Uterus (tissue), 4 donors: ENCODE data around the gene PDE5A. TPM values are rescaled to one million over a fixed set of nuclear protein-coding genes. Genes with fewer than 3 reads are reported as not detected.

ENCODE experiments used
- DNase-seq, 2 donors: peaks; one replicate each; pipeline ENCODE4 v3.0.0-alpha.2; 2019 to 2020
- H3K27ac ChIP-seq, 2 donors: fragments of 200-600 bp; sonication (generic); 1 replicate in 1 of 2; 2 replicates in 1 of 2; pipeline ENCODE4 v1.5.1; 2016 to 2018
- H3K27me3 ChIP-seq, 2 donors: fragments of 200-600 bp; sonication (generic); one replicate each; pipeline ENCODE4 v1.5.1; 2018 to 2019; ENCODE audit warnings: control low read depth in 1 of 2
- H3K36me3 ChIP-seq, 2 donors: fragments of 200-600 bp; sonication (generic); one replicate each; pipeline ENCODE4 v1.5.1; 2019; ENCODE audit warnings: control low read depth in 1 of 2
- H3K4me1 ChIP-seq, 2 donors: fragments of 200-600 bp; sonication (generic); one replicate each; pipeline ENCODE4 v1.5.1; 2018 to 2019; ENCODE audit warnings: control low read depth in 1 of 2
- H3K4me3 ChIP-seq, 2 donors: fragments of 200-600 bp; sonication (generic); 1 replicate in 1 of 2; 2 replicates in 1 of 2; pipeline ENCODE4 v1.5.1; 2018 to 2019; ENCODE audit warnings: mild to moderate bottlenecking in 1 of 2
- H3K9me3 ChIP-seq, 2 donors: fragments of 200-600 bp; sonication (generic); one replicate each; pipeline ENCODE4 v1.5.1; 2019; ENCODE audit warnings: control low read depth in 1 of 2
- CTCF ChIP-seq, 4 experiments: fragments of 200-600 bp in 2 of 4; fragments of 450-650 bp in 2 of 4; sonication (generic) in 2 of 4; IDR thresholded peaks; one replicate each; pipeline ENCODE4 v1.5.1; 2016 to 2019; ENCODE audit warnings: antibody characterized with exemption in 4 of 4, mild to moderate bottlenecking in 2 of 4, moderate library complexity in 1 of 4
- POLR2A ChIP-seq, 2 donors: fragments of 450-650 bp; IDR thresholded peaks; one replicate each; pipeline ENCODE4 v1.6.1; 2016; ENCODE audit warnings: antibody characterized with exemption in 2 of 2, mild to moderate bottlenecking in 1 of 2, moderate library complexity in 1 of 2
- intact Hi-C: fragments of 100-400 bp; cut with DNase I; formaldehyde crosslinking; loops from one replicate; pipeline ENCODE4 v1.15.1; 2023; ENCODE audit warnings: low total_unique reads
- total RNA-seq, 4 donors: library from RNA; depleted of rRNA in 3 of 4; stranded (reverse); fragments of >200 nt in 3 of 4; gene quantifications; one replicate each; pipeline versions ENCODE4 v1.1.0 to v1.2.4, GENCODE V29; 2014 to 2023
- donor health status: DM: yes; HTN: yes; CAD: no.

PDE5A gene
- total RNA-seq, 4 donors from 2014 or later, result 13.5 to 192 (median 84.2) TPM

- H3K9me3 ChIP-seq, result no peaks in the 10 kb centered on the region
- H3K27me3 ChIP-seq, result no peaks in the 10 kb centered on the region
- H3K27ac ChIP-seq, result no peak overlapping the region
- no peak for TF ChIP-seq POLR2A (IDR thresholded peaks at IDR 0.05)
- no peak for TF ChIP-seq CTCF (IDR thresholded peaks at IDR 0.05)
- intact Hi-C loops, result no loop called here
- H3K4me1 ChIP-seq, result no peaks in the 10 kb centered on the region
- no peak overlapping the region for H3K4me3 ChIP-seq
- H3K36me3 ChIP-seq, result no peaks in the 10 kb centered on the region
- no peak for DNase-seq
Measured at GRCh38 chr4:119602366-119602765, 26.2 kb downstream of the PDE5A start.

GRCh38 chr4:119598521-119598920 lies 30.1 kb downstream of the PDE5A start:
- no peaks in the 10 kb centered on the region for H3K36me3 ChIP-seq
- H3K4me3 ChIP-seq, result no peak overlapping the region
- TF ChIP-seq POLR2A (IDR thresholded peaks at IDR 0.05) (no peak), CTCF (IDR thresholded peaks at IDR 0.05) (no peak)
- H3K9me3 ChIP-seq, result no peaks in the 10 kb centered on the region
- no peaks in the 10 kb centered on the region for H3K27me3 ChIP-seq
- DNase-seq, result no peak
- no peak overlapping the region for H3K27ac ChIP-seq
- intact Hi-C loops, result no loop called here
- no peaks in the 10 kb centered on the region for H3K4me1 ChIP-seq

GRCh38 chr4:119597377-119597776 lies 31.2 kb downstream of the PDE5A start:
- intact Hi-C loops, result no loop called here
- Histone ChIP-seq H3K4me3 (no peak overlapping the region), H3K9me3 (no peaks in the 10 kb centered on the region), H3K27ac (peak overlapping the region in 1 of 2 donors; percentile 5), H3K4me1 (no peaks in the 10 kb centered on the region), H3K27me3 (no peaks in the 10 kb centered on the region), H3K36me3 (no peaks in the 10 kb centered on the region)
- no peak for TF ChIP-seq CTCF (IDR thresholded peaks at IDR 0.05)
- TF ChIP-seq POLR2A (IDR thresholded peaks at IDR 0.05), result no peak
- DNase-seq, result no peak

- Histone ChIP-seq H3K4me3 (no peak overlapping the region), H3K9me3 (no peaks in the 10 kb centered on the region), H3K36me3 (no peaks in the 10 kb centered on the region), H3K27me3 (no peaks in the 10 kb centered on the region), H3K27ac (no peak overlapping the region), H3K4me1 (no peaks in the 10 kb centered on the region)
- no peak for DNase-seq
- TF ChIP-seq CTCF (IDR thresholded peaks at IDR 0.05), result no peak
- TF ChIP-seq POLR2A (IDR thresholded peaks at IDR 0.05), result no peak
- intact Hi-C loops, result no loop called here
Measured at GRCh38 chr4:119593698-119594097, 34.9 kb downstream of the PDE5A start.

- no peaks in the 10 kb centered on the region for H3K4me1 ChIP-seq
- TF ChIP-seq POLR2A (IDR thresholded peaks at IDR 0.05) (no peak), CTCF (IDR thresholded peaks at IDR 0.05) (no peak)
- H3K4me3 ChIP-seq, result no peak overlapping the region
- H3K36me3 ChIP-seq, result no peaks in the 10 kb centered on the region
- H3K27me3 ChIP-seq, result no peaks in the 10 kb centered on the region
- H3K27ac ChIP-seq, result no peak overlapping the region
- intact Hi-C loops, result no loop called here
- H3K9me3 ChIP-seq, result no peaks in the 10 kb centered on the region
- no peak for DNase-seq
Measured at GRCh38 chr4:119592830-119593229, 35.8 kb downstream of the PDE5A start.
